OCI-LY1 (cell line): ENCODE data around the gene ADORA2A.

ENCODE experiments used
- EZH2 ChIP-seq: fragments of 200-600 bp; sonication (generic), shearing (Covaris generic); IDR thresholded peaks from 2 replicates; pipeline ENCODE4 v1.8.0; 2017; ENCODE audit warnings: borderline replicate concordance, mixed run types, mild to moderate bottlenecking, antibody characterized with exemption, low read length, moderate library complexity, mixed read lengths
- TF ChIP-seq, protein P1 (sequence below): fragments of 200-600 bp; sonication (generic), shearing (Covaris generic); IDR thresholded peaks from 2 replicates; pipeline ENCODE4 v1.5.1; 2017; ENCODE audit warnings: mild to moderate bottlenecking, antibody characterized with exemption, low read length, moderate library complexity, mixed read lengths

DNA sequence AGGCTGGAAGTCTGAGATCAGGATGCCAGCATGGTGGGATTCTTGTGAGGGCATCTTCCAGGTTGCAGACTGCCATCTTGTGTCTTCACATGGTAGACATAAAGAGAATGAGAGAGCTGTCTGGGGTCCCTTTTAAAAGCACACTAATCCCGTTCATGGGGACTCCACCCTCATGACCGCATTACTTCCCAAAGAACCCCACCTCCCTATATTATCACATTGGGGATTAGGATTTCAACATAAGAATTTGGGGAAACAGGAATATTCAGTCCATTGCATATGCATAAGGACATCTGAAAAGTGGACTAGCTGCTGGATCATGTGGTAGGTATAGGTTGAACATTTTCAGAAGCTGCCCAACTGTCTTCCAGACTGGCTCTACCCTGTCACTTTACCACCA lies 33.1 kb upstream of the ADORA2A start:
- TF ChIP-seq EZH2: no peak
- TF ChIP-seq, protein P1, sequence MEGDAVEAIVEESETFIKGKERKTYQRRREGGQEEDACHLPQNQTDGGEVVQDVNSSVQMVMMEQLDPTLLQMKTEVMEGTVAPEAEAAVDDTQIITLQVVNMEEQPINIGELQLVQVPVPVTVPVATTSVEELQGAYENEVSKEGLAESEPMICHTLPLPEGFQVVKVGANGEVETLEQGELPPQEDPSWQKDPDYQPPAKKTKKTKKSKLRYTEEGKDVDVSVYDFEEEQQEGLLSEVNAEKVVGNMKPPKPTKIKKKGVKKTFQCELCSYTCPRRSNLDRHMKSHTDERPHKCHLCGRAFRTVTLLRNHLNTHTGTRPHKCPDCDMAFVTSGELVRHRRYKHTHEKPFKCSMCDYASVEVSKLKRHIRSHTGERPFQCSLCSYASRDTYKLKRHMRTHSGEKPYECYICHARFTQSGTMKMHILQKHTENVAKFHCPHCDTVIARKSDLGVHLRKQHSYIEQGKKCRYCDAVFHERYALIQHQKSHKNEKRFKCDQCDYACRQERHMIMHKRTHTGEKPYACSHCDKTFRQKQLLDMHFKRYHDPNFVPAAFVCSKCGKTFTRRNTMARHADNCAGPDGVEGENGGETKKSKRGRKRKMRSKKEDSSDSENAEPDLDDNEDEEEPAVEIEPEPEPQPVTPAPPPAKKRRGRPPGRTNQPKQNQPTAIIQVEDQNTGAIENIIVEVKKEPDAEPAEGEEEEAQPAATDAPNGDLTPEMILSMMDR: no peak
